ENCODE data around the gene PTPN23.

PTPN23 gene

GRCh38 chr3:47420511-47421484 is 40.0 kb downstream of the PTPN23 start:
- peak; percentile 94 for DNase-seq (ENCODE audit: extremely low spot score)
- TF ChIP-seq CTCF (IDR thresholded peaks at IDR 0.05; ENCODE audit: control extremely low read depth, extremely low read depth, low read depth, missing control alignments) = peak; percentile 89
- POLR2A ChIA-PET = no interaction called here
- CTCF ChIA-PET = interaction anchor here (0.6 to 6.5 kb wide), 59 partner anchors 8 to 560 kb away, joined by 3 to 77 read pairs (median 4); partner anchors contain the start of genes ELP6, NBEAL2 and SCAP

GRCh38 chr3:47421741-47422649 is 41.2 kb downstream of the PTPN23 start:
- ChIA-PET CTCF (interaction anchor here (0.8 to 6.5 kb wide), 44 partner anchors 9 to 433 kb away, joined by 3 to 77 read pairs (median 6); partner anchors contain the start of genes ELP6 and SCAP), POLR2A (no interaction called here)
- TF ChIP-seq CTCF (IDR thresholded peaks at IDR 0.05; ENCODE audit: control extremely low read depth, extremely low read depth, low read depth, missing control alignments) = peak; percentile 24
- no peak for DNase-seq (ENCODE audit: extremely low spot score)

GRCh38 chr3:47422743-47423142 is 41.9 kb downstream of the PTPN23 start:
- no peak for DNase-seq (ENCODE audit: extremely low spot score)
- ChIA-PET CTCF (interaction anchor here (1.4 to 6.5 kb wide), 9 partner anchors 10 to 370 kb away, joined by 4 to 77 read pairs (median 11); partner anchors contain the start of gene SCAP), POLR2A (no interaction called here)
- TF ChIP-seq CTCF (IDR thresholded peaks at IDR 0.05; ENCODE audit: control extremely low read depth, extremely low read depth, low read depth, missing control alignments) = no peak

- no peak for TF ChIP-seq CTCF (IDR thresholded peaks at IDR 0.05; ENCODE audit: control extremely low read depth, extremely low read depth, low read depth, missing control alignments)
- POLR2A ChIA-PET = no interaction called here
- DNase-seq (ENCODE audit: extremely low spot score) = no peak
- CTCF ChIA-PET = interaction anchor here (1.0 to 6.5 kb wide), 4 partner anchors 11 to 365 kb away, joined by 3 to 77 read pairs (median 26); partner anchors contain the start of gene SCAP
These were observed 42.8 kb downstream of the PTPN23 start for GRCh38 chr3:47423548-47424145.

- CTCF ChIA-PET = interaction anchor here (1.0 to 6.5 kb wide), 6 partner anchors 10 to 364 kb away, joined by 3 to 77 read pairs (median 14); partner anchors contain the start of gene SCAP
- no peak for DNase-seq (ENCODE audit: extremely low spot score)
- TF ChIP-seq CTCF (IDR thresholded peaks at IDR 0.05; ENCODE audit: control extremely low read depth, extremely low read depth, low read depth, missing control alignments) = no peak
- POLR2A ChIA-PET = interaction anchor here (0.6 kb wide), 1 partner anchor 21 kb away, joined by 3 read pairs; no protein-coding TSS in a partner anchor
These were observed 43.9 kb downstream of the PTPN23 start for GRCh38 chr3:47424434-47425382.
